Activated naive CD4-positive, alpha-beta T cell treated with anti-CD3 and anti-CD28 coated beads, Interleukin-2, amount 50 U/mL, for 72 hours (primary cell): ENCODE measurements around the gene ATMIN. TPM values are rescaled to one million over a fixed set of nuclear protein-coding genes. Genes with fewer than 3 reads are reported as not detected.

Experiments
- ATAC-seq, 2 donors: fragments of 150-1000 bp; cut with Tn5 transposase; 2 replicates each; pipeline ENCODE4 v1.10.0; 2021; ENCODE audit warnings: mild to moderate bottlenecking in 2 of 2, moderate library complexity in 2 of 2
- DNase-seq, 2 donors: peaks; one replicate each; pipeline ENCODE4 v3.0.0; 2021 to 2022; ENCODE audit warnings: low spot score in 2 of 2
- H3K27ac Mint-ChIP-seq, 2 donors: one replicate each; pipeline ENCODE4 v1.8.0; 2022; ENCODE audit warnings: mild to moderate bottlenecking in 2 of 2, mixed read lengths in 2 of 2
- H3K36me3 Mint-ChIP-seq, 2 donors: one replicate each; pipeline ENCODE4 v1.8.0; 2022; ENCODE audit warnings: mixed read lengths in 2 of 2
- H3K9me3 Mint-ChIP-seq, 2 donors: one replicate each; pipeline ENCODE4 v1.8.0; 2022; ENCODE audit warnings: mixed read lengths in 2 of 2
- total RNA-seq, 2 donors: library from RNA; stranded (reverse); gene quantifications; one replicate each; pipeline ENCODE4 v1.2.3, GENCODE V29; 2022

The ATMIN gene, protein sequence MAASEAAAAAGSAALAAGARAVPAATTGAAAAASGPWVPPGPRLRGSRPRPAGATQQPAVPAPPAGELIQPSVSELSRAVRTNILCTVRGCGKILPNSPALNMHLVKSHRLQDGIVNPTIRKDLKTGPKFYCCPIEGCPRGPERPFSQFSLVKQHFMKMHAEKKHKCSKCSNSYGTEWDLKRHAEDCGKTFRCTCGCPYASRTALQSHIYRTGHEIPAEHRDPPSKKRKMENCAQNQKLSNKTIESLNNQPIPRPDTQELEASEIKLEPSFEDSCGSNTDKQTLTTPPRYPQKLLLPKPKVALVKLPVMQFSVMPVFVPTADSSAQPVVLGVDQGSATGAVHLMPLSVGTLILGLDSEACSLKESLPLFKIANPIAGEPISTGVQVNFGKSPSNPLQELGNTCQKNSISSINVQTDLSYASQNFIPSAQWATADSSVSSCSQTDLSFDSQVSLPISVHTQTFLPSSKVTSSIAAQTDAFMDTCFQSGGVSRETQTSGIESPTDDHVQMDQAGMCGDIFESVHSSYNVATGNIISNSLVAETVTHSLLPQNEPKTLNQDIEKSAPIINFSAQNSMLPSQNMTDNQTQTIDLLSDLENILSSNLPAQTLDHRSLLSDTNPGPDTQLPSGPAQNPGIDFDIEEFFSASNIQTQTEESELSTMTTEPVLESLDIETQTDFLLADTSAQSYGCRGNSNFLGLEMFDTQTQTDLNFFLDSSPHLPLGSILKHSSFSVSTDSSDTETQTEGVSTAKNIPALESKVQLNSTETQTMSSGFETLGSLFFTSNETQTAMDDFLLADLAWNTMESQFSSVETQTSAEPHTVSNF
- 10 to 100 TPM; 12.4 to 16.5 TPM for total RNA-seq

DNA sequence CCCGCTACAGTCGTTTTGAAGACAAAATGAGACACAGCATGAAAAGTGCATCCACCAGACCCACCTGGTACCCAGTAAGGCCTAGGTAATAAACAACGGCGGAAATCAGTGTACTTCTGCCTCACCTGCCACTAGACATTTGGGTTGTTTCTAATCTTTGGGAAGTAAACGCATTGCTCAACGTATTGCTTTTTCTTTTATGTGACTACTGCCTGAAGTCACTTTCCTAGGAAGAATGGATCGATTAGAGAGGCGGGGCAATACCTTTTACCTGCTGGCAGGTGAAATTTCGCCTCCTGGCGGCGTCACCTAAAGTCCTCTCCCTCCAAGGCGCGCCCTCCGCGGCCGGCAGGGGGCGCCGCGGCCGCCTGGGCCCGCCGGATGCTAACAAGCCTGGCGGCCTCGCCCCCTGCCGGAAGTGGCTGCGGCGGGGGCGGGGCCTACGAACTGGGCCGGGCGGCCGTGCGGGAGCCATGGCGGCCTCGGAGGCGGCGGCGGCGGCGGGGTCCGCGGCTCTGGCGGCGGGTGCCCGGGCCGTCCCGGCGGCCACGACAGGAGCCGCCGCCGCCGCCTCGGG is at the start of gene ATMIN:
Gene ATMIN, plus strand, starts transcription at position 445 of the 577 bp plus-strand sequence. Its CDS starts 29 bp downstream, at position 474.
- no peaks in the 10 kb centered on the region for H3K9me3 Mint-ChIP-seq
- peak; percentile 95 to 97 for ATAC-seq
- H3K36me3 Mint-ChIP-seq, result peaks cover 11 to 25% of the 10 kb centered on the region in 2 donors
- peak within 1 kb of the TSS; percentile 49 to 65 for H3K27ac Mint-ChIP-seq
- DNase-seq, result peak; percentile 88 to 92

DNA sequence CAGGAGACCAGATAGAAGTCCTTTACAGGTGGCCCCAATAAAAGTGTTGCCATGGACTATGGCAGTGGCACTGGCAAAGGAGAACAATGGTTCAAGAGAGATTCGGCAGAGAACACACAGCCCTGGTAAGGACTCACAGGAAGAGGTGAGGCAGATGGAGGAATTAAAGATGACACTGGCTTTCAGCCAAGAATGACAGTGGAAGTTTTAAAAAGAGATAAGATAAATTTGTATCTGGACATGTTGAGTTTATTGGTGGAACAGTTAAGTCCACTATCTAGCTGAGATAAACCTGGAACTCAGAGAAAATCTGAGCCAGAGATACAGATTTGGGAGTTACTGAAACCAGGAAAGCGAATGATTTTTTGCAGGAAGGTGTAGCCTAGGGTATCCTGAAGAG is 49.1 kb upstream of the ATMIN start:
- no peak for DNase-seq
- H3K36me3 Mint-ChIP-seq, result peaks cover 0 to 5% of the 10 kb centered on the region in 2 donors
- no peaks in the 10 kb centered on the region for H3K9me3 Mint-ChIP-seq
- ATAC-seq, result no peak
- no peak overlapping the region for H3K27ac Mint-ChIP-seq

DNA sequence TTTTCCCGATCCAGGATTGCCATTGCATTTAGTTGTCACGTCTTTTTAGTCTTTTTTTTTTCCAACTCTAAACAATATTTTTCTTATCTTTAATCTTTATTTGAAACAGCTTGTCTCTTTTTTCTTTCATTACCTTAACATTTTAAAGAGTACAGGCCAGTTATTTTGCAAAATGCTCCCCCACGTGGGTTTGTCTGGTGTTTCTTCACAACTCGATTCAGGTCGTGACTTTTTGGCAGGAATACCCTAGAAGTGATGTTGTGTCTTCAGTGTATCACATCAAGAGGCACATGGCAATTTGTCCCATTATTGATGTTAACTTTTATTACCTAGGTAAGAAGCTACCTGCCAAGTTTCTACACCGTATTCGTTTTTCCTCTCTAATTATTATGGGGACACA is 46.9 kb upstream of the ATMIN start:
- Mint-ChIP-seq H3K9me3 (no peaks in the 10 kb centered on the region), H3K36me3 (peaks cover 0 to 13% of the 10 kb centered on the region in 2 donors), H3K27ac (no peak overlapping the region)
- ATAC-seq, result no peak
- no peak for DNase-seq

DNA sequence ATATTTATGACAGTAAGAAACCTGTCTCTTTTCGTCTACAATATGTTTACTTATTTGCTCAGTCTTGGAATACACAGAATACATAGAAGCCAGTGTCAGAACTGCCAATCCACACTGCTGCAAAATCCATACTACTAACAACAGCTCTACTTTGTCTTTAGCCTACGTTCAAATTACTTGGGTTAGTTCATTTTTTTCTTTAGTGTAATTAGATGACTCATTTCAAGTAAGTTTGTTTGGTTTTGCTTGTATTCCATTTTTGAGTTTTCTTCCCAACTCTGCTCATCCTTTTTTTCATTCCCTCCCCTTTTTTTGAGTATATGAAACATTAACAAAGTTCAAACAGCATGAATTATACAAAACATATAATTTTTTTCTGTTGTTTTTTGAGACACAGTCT is 45.8 kb upstream of the ATMIN start:
- no peaks in the 10 kb centered on the region for H3K9me3 Mint-ChIP-seq
- H3K27ac Mint-ChIP-seq, result no peak overlapping the region
- peaks cover 0 to 13% of the 10 kb centered on the region in 2 donors for H3K36me3 Mint-ChIP-seq
- DNase-seq (no peak), ATAC-seq (no peak)

DNA sequence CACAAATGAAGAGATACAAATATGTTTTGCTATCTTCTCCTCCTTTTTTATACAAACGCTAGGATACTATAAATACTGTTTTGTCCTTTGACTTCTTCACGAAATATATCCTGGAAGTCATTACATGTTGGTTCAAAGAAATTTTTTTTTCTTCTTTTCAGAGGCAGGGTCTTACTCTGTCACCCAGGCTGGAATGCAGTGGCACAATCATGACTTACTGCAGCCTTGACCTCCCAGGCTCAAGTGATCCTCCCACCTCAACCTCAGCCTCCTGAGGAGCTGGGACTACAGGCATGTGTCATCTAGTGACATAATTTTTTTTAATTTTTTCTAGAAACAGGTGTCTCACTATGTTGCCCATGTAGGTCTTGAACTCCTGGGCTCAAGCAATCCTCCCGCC is 45.1 kb upstream of the ATMIN start:
- DNase-seq, result no peak

DNA sequence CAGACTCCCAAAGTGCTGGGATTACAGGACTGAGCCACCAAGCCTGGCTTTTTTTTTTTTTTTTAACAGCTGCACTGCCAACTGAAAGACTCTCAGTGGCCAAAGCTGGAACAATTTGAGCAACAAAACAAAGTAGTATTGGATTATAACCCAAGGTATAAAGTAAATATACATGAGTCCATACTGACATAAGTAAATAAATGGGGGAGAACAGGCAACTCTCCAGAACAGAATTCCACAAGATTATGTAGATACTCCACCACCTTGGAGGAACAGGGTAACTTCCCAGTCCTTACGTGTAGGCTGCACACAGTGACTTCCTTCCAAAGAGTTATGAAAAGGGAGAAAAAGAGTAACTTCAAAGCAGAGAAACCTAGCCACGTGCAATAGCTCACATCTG is 44.7 kb upstream of the ATMIN start:
- ATAC-seq (no peak), DNase-seq (no peak)
- Mint-ChIP-seq H3K27ac (no peak overlapping the region), H3K36me3 (peaks cover 0 to 13% of the 10 kb centered on the region in 2 donors), H3K9me3 (no peaks in the 10 kb centered on the region)

More for the DNA sequence above, 45.1 kb upstream of the ATMIN start:
- no peak overlapping the region for H3K27ac Mint-ChIP-seq
- peaks cover 0 to 13% of the 10 kb centered on the region in 2 donors for H3K36me3 Mint-ChIP-seq
- no peak for ATAC-seq
- no peaks in the 10 kb centered on the region for H3K9me3 Mint-ChIP-seq

DNA sequence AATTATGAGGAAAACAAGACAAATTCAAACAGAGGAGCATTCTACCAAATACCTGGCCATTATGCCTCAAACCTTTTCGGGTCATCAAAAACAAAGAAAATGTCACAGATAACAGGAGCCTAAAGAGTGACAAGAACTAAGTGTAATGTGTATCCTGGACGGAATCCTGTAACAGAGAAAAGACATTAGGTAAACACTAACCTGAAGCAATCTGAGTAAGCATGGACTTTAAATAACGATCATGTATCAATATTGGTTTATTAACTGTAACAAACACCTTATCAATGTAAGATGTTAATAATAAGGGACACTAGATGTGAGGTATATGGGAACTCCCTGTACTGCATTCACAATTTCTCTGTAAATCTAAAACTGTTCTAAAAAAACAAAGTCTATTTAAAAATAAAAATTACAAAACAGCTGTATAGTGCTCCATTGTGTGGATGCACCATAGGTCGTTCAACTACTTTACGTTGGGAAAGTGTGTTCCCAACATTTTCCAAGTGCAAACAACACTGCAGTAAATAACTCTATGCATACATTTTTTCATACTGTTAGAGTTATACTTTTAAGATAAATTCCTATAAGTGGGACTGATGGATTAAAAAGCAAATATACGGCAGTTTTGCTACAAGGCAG is 43.7 kb upstream of the ATMIN start:
- H3K36me3 Mint-ChIP-seq, result peaks cover 0 to 13% of the 10 kb centered on the region in 2 donors
- no peak for DNase-seq
- ATAC-seq, result no peak

DNA sequence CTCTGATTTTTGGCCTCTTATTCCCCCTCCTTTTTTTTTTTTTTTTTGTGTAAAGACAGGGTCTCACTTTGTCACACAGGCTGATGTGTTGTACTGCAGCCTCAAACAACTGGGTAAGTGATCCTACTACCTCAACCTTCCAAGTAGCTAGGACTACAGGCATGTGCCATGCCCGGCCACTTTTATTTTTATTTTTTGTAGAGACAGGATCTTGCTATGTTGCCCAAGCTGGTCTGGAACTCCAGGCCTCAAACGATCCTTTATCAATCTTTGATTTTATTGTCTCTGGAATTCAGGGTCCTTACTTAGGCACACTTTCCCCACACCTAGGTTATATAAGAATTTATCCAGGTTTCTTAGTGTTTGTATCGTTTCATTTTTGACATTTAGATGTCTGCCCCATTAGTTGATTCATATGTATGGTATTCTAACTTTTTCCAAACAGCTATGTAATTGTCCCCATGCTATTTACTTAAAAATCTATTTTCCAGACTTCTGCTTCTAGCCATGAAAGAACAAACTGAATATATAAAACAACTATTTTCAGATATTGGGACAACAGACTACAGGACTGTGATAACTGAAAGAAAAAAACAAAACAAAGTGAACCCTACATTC is 42.9 kb upstream of the ATMIN start:
- no peaks in the 10 kb centered on the region for H3K9me3 Mint-ChIP-seq
- peaks cover 0 to 13% of the 10 kb centered on the region in 2 donors for H3K36me3 Mint-ChIP-seq
- H3K27ac Mint-ChIP-seq, result no peak overlapping the region
- DNase-seq (no peak), ATAC-seq (no peak)

More for the DNA sequence above, 43.7 kb upstream of the ATMIN start:
- no peak overlapping the region for H3K27ac Mint-ChIP-seq
- H3K9me3 Mint-ChIP-seq, result no peaks in the 10 kb centered on the region

DNA sequence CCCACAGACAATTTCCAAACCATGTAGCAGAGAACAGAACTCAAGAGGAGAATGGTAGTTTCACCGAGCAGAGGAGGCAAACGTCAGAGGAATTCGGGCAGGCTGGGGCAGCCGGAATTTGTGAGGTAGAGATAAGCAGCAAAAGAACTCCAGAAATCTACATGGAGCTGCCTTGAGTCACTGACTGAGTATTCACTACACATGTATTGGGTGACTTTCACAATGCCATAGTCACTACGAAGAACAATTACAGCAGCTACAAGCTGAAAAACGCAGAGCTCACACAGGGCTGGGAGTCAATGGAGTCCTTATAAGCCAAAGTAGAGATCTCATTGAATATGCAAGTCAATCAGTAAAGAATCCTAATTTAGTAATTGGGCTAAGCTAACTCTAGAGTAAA is 42.3 kb upstream of the ATMIN start:
- H3K36me3 Mint-ChIP-seq, result peaks cover 1 to 13% of the 10 kb centered on the region in 2 donors
- no peak for DNase-seq
- H3K27ac Mint-ChIP-seq, result no peak overlapping the region
- no peak for ATAC-seq
- H3K9me3 Mint-ChIP-seq, result no peaks in the 10 kb centered on the region

DNA sequence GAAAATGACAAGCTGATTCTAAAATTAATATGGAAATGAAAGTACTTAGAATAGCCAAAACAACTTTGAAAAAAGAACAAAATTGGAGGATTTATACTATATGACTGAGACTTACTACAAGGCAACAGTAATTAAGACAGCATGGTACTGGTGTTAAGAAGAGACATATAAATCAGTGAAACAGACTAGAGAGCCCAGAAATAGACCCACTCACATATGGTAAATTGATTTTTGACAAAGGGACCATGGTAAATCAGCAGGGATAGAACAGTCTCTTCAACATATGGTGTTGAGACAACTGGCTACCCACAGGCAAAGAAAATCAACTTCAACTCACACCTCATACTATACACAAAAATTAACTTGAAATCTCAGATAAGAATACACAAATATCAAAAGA is 41.8 kb upstream of the ATMIN start:
- Mint-ChIP-seq H3K27ac (no peak overlapping the region), H3K9me3 (no peaks in the 10 kb centered on the region), H3K36me3 (peaks cover 7 to 13% of the 10 kb centered on the region in 2 donors)
- ATAC-seq (no peak), DNase-seq (no peak)

DNA sequence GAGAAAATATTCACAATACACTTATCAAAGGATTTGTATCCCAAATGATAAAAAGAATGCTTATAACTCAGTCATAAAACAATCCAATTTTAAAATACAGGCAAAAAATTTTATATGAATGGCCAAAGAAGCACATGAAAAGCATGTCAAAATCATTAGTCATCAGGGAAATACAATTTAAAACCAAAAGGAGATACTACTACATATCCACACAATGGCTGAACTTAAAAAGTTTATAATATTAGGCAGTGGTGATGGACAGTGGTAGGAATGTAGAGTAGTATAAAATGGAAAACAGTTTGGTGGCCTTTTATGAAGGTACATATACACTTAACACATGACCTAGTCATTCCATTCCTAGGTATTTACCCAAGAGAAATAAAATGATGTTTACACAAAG is 41.2 kb upstream of the ATMIN start:
- no peak for ATAC-seq
- DNase-seq, result no peak
- H3K9me3 Mint-ChIP-seq, result no peaks in the 10 kb centered on the region
- H3K36me3 Mint-ChIP-seq, result peaks cover 13% of the 10 kb centered on the region in 2 donors
- H3K27ac Mint-ChIP-seq, result no peak overlapping the region

DNA sequence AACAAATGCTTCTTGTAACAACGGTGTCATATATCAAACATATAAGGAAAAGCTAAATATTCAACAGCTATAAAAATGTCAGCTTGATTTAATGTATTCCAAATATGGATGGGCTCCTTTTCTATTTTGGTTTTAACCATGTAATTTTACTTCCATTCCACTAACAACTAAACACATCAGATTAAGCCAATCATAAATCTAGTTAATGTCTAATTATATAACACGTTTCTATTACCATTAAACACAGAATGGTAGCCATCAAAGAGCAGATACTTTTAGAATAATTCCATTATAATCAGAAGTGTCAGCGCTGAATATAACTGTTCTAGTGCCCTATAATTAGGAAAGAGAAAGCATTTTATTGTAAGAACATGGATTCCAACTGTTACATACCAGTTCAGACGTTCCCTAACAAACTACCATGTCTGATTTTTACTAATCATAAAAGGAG is 38.9 kb upstream of the ATMIN start:
- DNase-seq (no peak), ATAC-seq (peak in 1 of 2 donors; percentile 46)
- no peaks in the 10 kb centered on the region for H3K9me3 Mint-ChIP-seq
- peak overlapping the region; percentile 81 to 86 for H3K27ac Mint-ChIP-seq
- peaks cover 6 to 26% of the 10 kb centered on the region in 2 donors for H3K36me3 Mint-ChIP-seq

DNA sequence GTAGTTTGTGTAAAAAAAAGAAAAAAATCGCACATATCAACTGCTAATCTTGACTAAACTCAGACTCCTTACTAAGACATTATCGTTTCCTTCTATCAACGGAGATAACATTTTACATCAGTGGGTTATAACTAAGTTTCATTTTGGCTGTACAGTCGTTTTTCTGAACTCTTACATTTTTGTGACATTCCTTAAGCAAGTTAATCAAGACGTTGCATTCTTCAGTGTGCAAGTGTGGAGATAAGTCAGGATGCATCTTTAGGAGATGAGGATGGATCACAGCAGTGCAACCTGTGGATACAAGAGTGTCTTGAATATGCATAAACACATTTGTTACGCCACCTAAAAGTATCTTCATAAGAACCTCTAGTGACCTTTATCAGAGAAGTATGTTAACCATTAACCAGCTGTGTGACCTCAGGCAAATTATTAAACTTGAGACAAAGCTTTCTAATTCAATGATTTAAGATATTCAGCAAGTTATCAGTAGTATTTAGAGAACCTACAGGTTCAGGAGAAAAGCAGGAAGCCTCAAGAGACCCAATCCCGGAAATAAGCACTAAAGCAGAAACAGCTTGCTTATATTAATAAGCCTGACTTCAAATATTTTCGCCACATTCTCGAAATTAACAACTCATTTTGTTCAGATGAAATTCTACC is 38.4 kb upstream of the ATMIN start:
- ATAC-seq, result peak; percentile 54 to 67
- H3K27ac Mint-ChIP-seq, result peak overlapping the region; percentile 81 to 86
- no peaks in the 10 kb centered on the region for H3K9me3 Mint-ChIP-seq
- H3K36me3 Mint-ChIP-seq, result peaks cover 5 to 32% of the 10 kb centered on the region in 2 donors
- no peak for DNase-seq

DNA sequence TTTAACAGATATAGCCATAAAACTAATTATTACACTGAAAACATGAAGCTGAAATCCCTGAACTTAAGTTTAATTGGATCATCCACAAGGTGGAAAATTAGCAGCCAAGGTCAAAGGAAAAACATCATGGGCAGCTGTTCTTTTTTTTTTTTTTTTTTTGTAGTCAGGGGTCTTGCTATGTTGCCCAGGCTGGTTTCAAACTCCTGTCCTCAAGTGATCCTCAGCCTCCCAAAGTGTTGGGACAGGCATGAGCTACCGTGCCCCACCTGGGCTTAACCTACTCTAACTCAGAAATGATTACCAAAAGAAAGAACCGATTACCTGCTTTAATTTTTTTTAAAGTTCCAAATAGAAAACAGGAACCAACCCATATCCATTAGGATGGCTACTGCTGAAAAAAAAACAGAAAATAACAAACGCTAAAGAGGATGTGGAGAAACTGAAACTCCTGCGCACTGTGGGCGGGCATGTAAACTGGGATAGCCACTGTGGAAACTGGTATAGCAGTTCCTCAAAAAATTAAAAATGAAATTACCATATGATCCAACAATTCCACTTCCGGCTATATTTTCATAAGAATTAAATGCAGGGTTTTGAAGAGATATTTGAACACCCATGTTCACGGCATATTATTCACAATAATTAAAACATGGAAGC is 37.5 kb upstream of the ATMIN start:
- no peak for ATAC-seq

DNA sequence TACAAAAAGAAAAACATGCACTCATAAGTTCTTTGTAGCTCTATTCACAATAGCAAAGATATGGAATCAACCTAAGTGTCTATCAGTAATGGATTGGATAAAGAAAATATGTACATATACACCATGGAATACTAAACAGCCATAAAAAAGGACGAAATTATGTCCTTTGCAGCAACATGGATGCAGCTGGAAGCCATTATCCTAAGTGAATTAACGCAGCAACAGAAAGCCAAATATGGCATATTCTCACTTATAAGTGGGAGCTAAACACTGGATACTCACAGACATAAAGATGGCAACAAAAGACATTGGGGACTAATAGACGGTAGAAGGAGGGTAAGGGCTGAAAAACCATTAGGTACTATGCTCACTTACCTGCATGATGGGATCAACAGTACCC is 34.8 kb upstream of the ATMIN start:
- peaks cover 4 to 56% of the 10 kb centered on the region in 2 donors for H3K36me3 Mint-ChIP-seq
- no peaks in the 10 kb centered on the region for H3K9me3 Mint-ChIP-seq
- DNase-seq, result no peak
- no peak for ATAC-seq
- no peak overlapping the region for H3K27ac Mint-ChIP-seq

More for the DNA sequence above, 37.5 kb upstream of the ATMIN start:
- H3K9me3 Mint-ChIP-seq, result no peaks in the 10 kb centered on the region
- peak overlapping the region in 1 of 2 donors; percentile 86 for H3K27ac Mint-ChIP-seq
- H3K36me3 Mint-ChIP-seq, result peaks cover 0 to 38% of the 10 kb centered on the region in 2 donors
- no peak for DNase-seq
